C4-2B (cell line): ENCODE measurements around the gene VSIG4.

Experiments
- H3K27ac ChIP-seq: fragments of 450-650 bp; 2 replicates; pipeline ENCODE4 v1.5.1; 2017
- CTCF ChIP-seq: fragments of 450-650 bp; conservative IDR thresholded peaks from 2 replicates; pipeline ENCODE4 v1.5.1; 2017; ENCODE audit warnings: mild to moderate bottlenecking
- ZFX ChIP-seq: fragments of 450-650 bp; IDR thresholded peaks from 2 replicates; pipeline ENCODE4 v1.6.1; 2017

The VSIG4 gene

GRCh38 chrX:66024092-66024467, 15.8 kb downstream of the VSIG4 start:
- TF ChIP-seq ZFX, result no peak
- TF ChIP-seq CTCF, result no peak
- H3K27ac ChIP-seq, result no peak overlapping the region

GRCh38 chrX:66023385-66024091, 16.3 kb downstream of the VSIG4 start:
- peak; percentile 13; the same call in 1 of the 2 replicates for TF ChIP-seq CTCF
- no peak for TF ChIP-seq ZFX
- H3K27ac ChIP-seq, result no peak overlapping the region

GRCh38 chrX:66022632-66023384, 17.1 kb downstream of the VSIG4 start:
- TF ChIP-seq CTCF (no peak), ZFX (no peak)

GRCh38 chrX:66021765-66022631, 17.9 kb downstream of the VSIG4 start:
- H3K27ac ChIP-seq, result no peak overlapping the region
- TF ChIP-seq CTCF (no peak), ZFX (no peak)

More at GRCh38 chrX:66022632-66023384, 17.1 kb downstream of the VSIG4 start:
- no peak overlapping the region for H3K27ac ChIP-seq

GRCh38 chrX:66021401-66021764, 18.5 kb downstream of the VSIG4 start:
- H3K27ac ChIP-seq, result no peak overlapping the region
- TF ChIP-seq CTCF (no peak), ZFX (no peak)

GRCh38 chrX:66020631-66021334, 19.1 kb downstream of the VSIG4 start:
- no peak overlapping the region for H3K27ac ChIP-seq
- TF ChIP-seq CTCF (no peak), ZFX (no peak)
